Neuronal stem cell (in vitro differentiated cells): ENCODE data around the gene MS4A3.
"Not testable (repeated sequence)": the region's sequence is repeated elsewhere in the genome, so short reads cannot be mapped to it uniquely, and the experiment has no call there.

ENCODE experiments used
- DNase-seq: peaks from one replicate; pipeline ENCODE4 v3.0.0-alpha.2; 2013; ENCODE audit warnings: low spot score
- H2AFZ ChIP-seq: one replicate; pipeline ENCODE4 v1.6.1; 2013; ENCODE audit warnings: mild to moderate bottlenecking, low read length, inconsistent platforms
- H2AK5ac ChIP-seq: 2 replicates; pipeline ENCODE4 v1.6.1; 2013; ENCODE audit warnings: low read depth, mild to moderate bottlenecking, inconsistent platforms, low read length, moderate library complexity, mixed read lengths
- H2BK120ac ChIP-seq: 2 replicates; pipeline ENCODE4 v1.6.1; 2013; ENCODE audit warnings: low read depth, mild to moderate bottlenecking, inconsistent platforms, low read length, moderate library complexity, mixed read lengths
- H2BK12ac ChIP-seq: one replicate; pipeline ENCODE4 v1.6.1; 2013; ENCODE audit warnings: low read length, inconsistent platforms
- H2BK15ac ChIP-seq: 2 replicates; pipeline ENCODE4 v1.6.1; 2013; ENCODE audit warnings: mild to moderate bottlenecking, low read length, inconsistent platforms, mixed read lengths
- H2BK5ac ChIP-seq: one replicate; pipeline ENCODE4 v1.6.1; 2013; ENCODE audit warnings: inconsistent platforms, mild to moderate bottlenecking, low read length, moderate library complexity
- H3K14ac ChIP-seq: one replicate; pipeline ENCODE4 v1.6.1; 2013; ENCODE audit warnings: low read length, inconsistent platforms
- H3K18ac ChIP-seq: 2 replicates; pipeline ENCODE4 v1.6.1; 2013; ENCODE audit warnings: low read length, inconsistent platforms
- H3K23ac ChIP-seq: 2 replicates; pipeline ENCODE4 v1.6.1; 2013; ENCODE audit warnings: low read depth, mild to moderate bottlenecking, mixed read lengths, low read length, inconsistent platforms; ENCODE audit not compliant: poor library complexity
- H3K27ac ChIP-seq: replicated peaks from 3 replicates; pipeline ENCODE4 v1.5.1; 2013; ENCODE audit warnings: low read length, inconsistent platforms
- H3K27me3 ChIP-seq, 3 experiments: 2 replicates each; pipeline ENCODE4 v1.6.1; 2013; ENCODE audit warnings: low read length in 3 of 3, mild to moderate bottlenecking in 2 of 3, inconsistent platforms in 1 of 3, low read depth in 1 of 3, mixed read lengths in 1 of 3, moderate library complexity in 1 of 3; ENCODE audit not compliant: control insufficient read depth in 3 of 3, insufficient read depth in 3 of 3
- H3K36me3 ChIP-seq, 2 donors: replicated peaks in 1 of 2; 2 replicates each; pipeline ENCODE4 v1.6.1; 2013; ENCODE audit warnings: low read length in 2 of 2; ENCODE audit not compliant: control insufficient read depth in 2 of 2, insufficient read depth in 2 of 2
- H3K4ac ChIP-seq: 2 replicates; pipeline ENCODE4 v1.6.1; 2013; ENCODE audit warnings: inconsistent platforms, mild to moderate bottlenecking, low read length, moderate library complexity
- H3K4me1 ChIP-seq, 2 donors: 1 replicate in 1 of 2; 2 replicates in 1 of 2; pipeline ENCODE4 v1.6.1; 2013; ENCODE audit warnings: low read length in 2 of 2, low read depth in 1 of 2; ENCODE audit not compliant: control insufficient read depth in 2 of 2, insufficient read depth in 1 of 2
- H3K4me2 ChIP-seq: one replicate; pipeline ENCODE4 v1.6.1; 2013; ENCODE audit warnings: mild to moderate bottlenecking, low read length, inconsistent platforms; ENCODE audit not compliant: insufficient read depth, poor library complexity, severe bottlenecking
- H3K4me3 ChIP-seq, 2 donors: 2 replicates each; pipeline ENCODE4 v1.5.1; 2013; ENCODE audit warnings: low read length in 2 of 2, mild to moderate bottlenecking in 2 of 2, inconsistent platforms in 1 of 2, moderate library complexity in 1 of 2
- H3K79me1 ChIP-seq: one replicate; pipeline ENCODE4 v1.6.1; 2013; ENCODE audit warnings: low read depth, mild to moderate bottlenecking, inconsistent platforms, low read length, moderate library complexity
- H3K9ac ChIP-seq: one replicate; pipeline ENCODE4 v1.6.1; 2013; ENCODE audit warnings: mild to moderate bottlenecking, low read depth, low read length, inconsistent platforms; ENCODE audit not compliant: poor library complexity
- H3K9me3 ChIP-seq, 2 donors: replicated peaks in 1 of 2; 2 replicates each; pipeline versions ENCODE3 to v1.6.1; 2013; ENCODE audit warnings: low read length in 2 of 2, mild to moderate bottlenecking in 2 of 2, inconsistent platforms in 1 of 2, low read depth in 1 of 2, mixed read lengths in 1 of 2, moderate library complexity in 1 of 2; ENCODE audit not compliant: control insufficient read depth in 2 of 2, insufficient read depth in 1 of 2
- H4K8ac ChIP-seq: one replicate; pipeline ENCODE4 v1.6.1; 2013; ENCODE audit warnings: low read depth, mild to moderate bottlenecking, inconsistent platforms, low read length, moderate library complexity
- H4K91ac ChIP-seq: one replicate; pipeline ENCODE4 v1.6.1; 2013; ENCODE audit warnings: low read length, low read depth, mild to moderate bottlenecking, inconsistent platforms; ENCODE audit not compliant: poor library complexity
- WGBS, 2 donors: extraction: QIAGEN DNeasy Blood & Tissue Kit; methylation state at CpG; one replicate each; pipeline ENCODE4 v1.1.7; 2013; ENCODE audit warnings: missing lambda C conversion rate in 2 of 2, mixed read lengths in 1 of 2; ENCODE audit not compliant: insufficient read length in 2 of 2, insufficient replicate concordance in 1 of 2; ENCODE audit errors: extremely low coverage in 2 of 2; 5-methylcytosine and 5-hydroxymethylcytosine counted together

Gene MS4A3

DNA sequence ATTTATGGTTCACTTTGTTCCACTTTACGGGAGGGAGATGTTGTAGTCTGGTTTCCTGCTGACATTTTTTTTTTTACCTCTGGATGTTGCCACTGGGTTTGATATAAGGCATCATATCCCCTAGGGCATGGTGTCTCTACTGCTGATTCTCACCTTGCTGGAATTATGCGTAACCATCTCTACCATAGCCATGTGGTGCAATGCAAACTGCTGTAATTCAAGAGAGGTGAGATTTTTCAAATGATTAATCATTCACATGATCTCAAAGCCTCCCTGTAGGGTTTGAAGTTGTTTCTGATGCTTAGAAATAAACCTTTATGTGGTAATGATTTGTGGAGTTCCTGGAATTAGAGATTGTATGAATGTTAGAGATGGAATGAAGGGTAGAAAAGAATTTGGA, 13.0 kb downstream of the MS4A3 start:
- Histone ChIP-seq H2BK12ac (no peak overlapping the region), H3K27me3 (no peaks in the 10 kb centered on the region), H3K27ac (no peak overlapping the region), H3K4me2 (no peak overlapping the region), H2AK5ac (no peak overlapping the region), H3K36me3 (no peaks in the 10 kb centered on the region), H4K91ac (no peak overlapping the region), H3K4me1 (no peaks in the 10 kb centered on the region), H2BK120ac (no peak overlapping the region), H3K9ac (no peak overlapping the region), H2BK15ac (no peak overlapping the region), H2AFZ (no peak overlapping the region), H2BK5ac (no peak overlapping the region), H3K18ac (no peak overlapping the region), H3K9me3 (no peaks in the 10 kb centered on the region), H3K4ac (no peak overlapping the region), H3K4me3 (no peak overlapping the region), H3K79me1 (no peaks in the 10 kb centered on the region), H3K23ac (no peak overlapping the region), H4K8ac (no peak overlapping the region), H3K14ac (no peak overlapping the region)
- WGBS, 2 donors: no CpG with 5 or more reads among the region's 2 CpGs
- DNase-seq: no peak

DNA sequence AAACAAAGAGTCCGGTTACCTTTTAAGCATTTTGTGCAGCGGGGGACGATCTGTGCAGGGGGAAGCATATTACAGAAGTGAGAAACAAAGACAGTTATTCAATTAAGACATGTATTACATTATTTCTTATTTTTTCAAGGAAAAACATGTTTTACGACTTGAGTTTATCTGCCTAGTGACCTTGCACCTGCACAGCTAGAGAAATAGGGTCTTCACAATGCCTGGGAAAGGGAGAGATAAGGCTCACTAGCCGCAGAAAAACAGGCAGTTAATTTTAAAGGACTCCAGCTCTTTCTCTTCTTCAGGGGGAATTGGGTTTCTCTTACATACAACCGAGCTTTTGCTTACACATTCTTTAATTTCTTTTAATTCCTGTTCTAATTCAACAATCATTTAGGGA, 15.2 kb downstream of the MS4A3 start:
- H4K8ac ChIP-seq, H3K4me1 ChIP-seq, H2BK5ac ChIP-seq, H3K18ac ChIP-seq, H4K91ac ChIP-seq, H3K27ac ChIP-seq, H2AK5ac ChIP-seq, H3K4ac ChIP-seq, H3K36me3 ChIP-seq, H3K9ac ChIP-seq, H3K23ac ChIP-seq, H2BK12ac ChIP-seq, H3K4me2 ChIP-seq, H3K4me3 ChIP-seq, H3K79me1 ChIP-seq, H3K9me3 ChIP-seq, H2BK120ac ChIP-seq, H3K27me3 ChIP-seq, H3K14ac ChIP-seq, H2AFZ ChIP-seq, H2BK15ac ChIP-seq, DNase-seq: not testable (repeated sequence)
- no CpG with 5 or more reads among the region's 6 CpGs for WGBS, 2 donors

DNA sequence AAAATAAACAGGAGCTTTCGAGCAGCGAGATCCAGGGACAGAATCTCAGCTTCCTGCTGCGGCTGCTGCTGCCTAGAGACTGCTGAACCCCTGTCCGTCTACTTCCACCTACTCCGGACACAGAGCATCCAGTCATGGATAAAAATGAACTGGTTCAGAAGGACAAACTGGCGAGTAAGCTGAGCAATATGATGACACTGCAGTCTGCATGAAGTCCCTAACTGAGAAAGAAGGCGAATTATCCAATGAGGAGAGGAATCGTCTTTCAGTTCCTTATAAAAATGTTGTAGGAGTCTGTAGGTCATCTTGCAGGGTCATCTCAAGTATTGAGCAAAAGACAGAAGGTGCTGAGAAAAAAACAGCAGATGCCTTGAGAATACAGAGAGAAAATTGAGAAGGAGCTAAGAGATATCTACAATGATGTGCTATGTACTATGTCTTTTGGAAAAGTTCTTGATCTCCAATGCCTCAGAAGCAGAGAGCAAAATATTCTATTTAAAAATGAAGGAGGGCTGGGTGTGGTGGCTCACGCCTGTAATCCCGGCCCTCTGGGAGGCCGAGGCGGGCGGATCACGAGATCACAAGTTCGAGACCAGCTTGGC, 20.9 kb downstream of the MS4A3 start:
- Histone ChIP-seq H3K4ac (no peak overlapping the region), H3K36me3 (no peaks in the 10 kb centered on the region), H3K9ac (no peak overlapping the region), H3K4me2 (no peak overlapping the region), H3K14ac (no peak overlapping the region), H3K27ac (no peak overlapping the region), H3K27me3 (no peaks in the 10 kb centered on the region), H2AFZ (no peak overlapping the region), H3K23ac (no peak overlapping the region), H2BK12ac (no peak overlapping the region), H2BK120ac (no peak overlapping the region), H2BK5ac (no peak overlapping the region), H2BK15ac (no peak overlapping the region), H3K9me3 (no peaks in the 10 kb centered on the region), H3K79me1 (no peaks in the 10 kb centered on the region), H2AK5ac (no peak overlapping the region), H3K4me1 (no peaks in the 10 kb centered on the region), H4K8ac (no peak overlapping the region), H3K4me3 (no peak overlapping the region), H4K91ac (no peak overlapping the region), H3K18ac (no peak overlapping the region)
- no CpG with 5 or more reads among the region's 15 CpGs for WGBS, 2 donors
- no peak for DNase-seq

DNA sequence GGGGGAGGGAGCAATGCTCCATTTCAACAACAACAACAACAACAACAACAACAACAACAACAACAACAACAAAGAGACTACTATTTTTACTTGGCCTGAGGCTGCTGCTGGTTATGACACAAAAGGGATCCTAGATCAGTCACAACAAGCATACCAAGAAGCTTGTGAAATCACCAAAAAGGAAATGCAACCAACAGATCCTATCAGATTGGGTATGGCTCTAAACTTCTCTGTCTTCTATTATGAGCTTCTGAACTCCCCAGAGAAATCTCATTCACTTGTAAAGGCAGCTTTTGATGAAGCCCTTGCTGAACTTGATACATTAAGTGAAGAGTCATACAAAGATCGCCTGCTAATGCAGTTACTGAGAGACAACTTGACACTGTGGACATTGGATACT, 21.5 kb downstream of the MS4A3 start:
- no peak overlapping the region for H4K8ac ChIP-seq
- no peak overlapping the region for H4K91ac ChIP-seq
- H2BK120ac ChIP-seq: no peak overlapping the region
- no peaks in the 10 kb centered on the region for H3K36me3 ChIP-seq
- H2BK12ac ChIP-seq: no peak overlapping the region
- no peaks in the 10 kb centered on the region for H3K27me3 ChIP-seq
- H2BK5ac ChIP-seq: no peak overlapping the region
- no peak overlapping the region for H3K4me3 ChIP-seq
- H3K4me2 ChIP-seq: no peak overlapping the region
- no peak overlapping the region for H3K14ac ChIP-seq
- H2AK5ac ChIP-seq: no peak overlapping the region
- H3K9me3 ChIP-seq: no peaks in the 10 kb centered on the region
- no peaks in the 10 kb centered on the region for H3K4me1 ChIP-seq
- H3K18ac ChIP-seq: no peak overlapping the region
- no peak overlapping the region for H2AFZ ChIP-seq
- no peak overlapping the region for H3K23ac ChIP-seq
- H3K79me1 ChIP-seq: no peaks in the 10 kb centered on the region
- WGBS, 2 donors: no CpG with 5 or more reads among the region's 1 CpG
- no peak overlapping the region for H3K4ac ChIP-seq
- no peak for DNase-seq
- no peak overlapping the region for H2BK15ac ChIP-seq
- H3K9ac ChIP-seq: no peak overlapping the region
- H3K27ac ChIP-seq: no peak overlapping the region
